GM21360 (cell line): ENCODE results near the gene AHDC1.

Experiments used
- ATAC-seq: cut with Tn5 transposase; IDR thresholded peaks from one replicate; pipeline ENCODE4 v1.9.1; 2021; ENCODE audit warnings: mild to moderate bottlenecking, moderate library complexity; ENCODE audit not compliant: unreplicated experiment

The AHDC1 gene

DNA sequence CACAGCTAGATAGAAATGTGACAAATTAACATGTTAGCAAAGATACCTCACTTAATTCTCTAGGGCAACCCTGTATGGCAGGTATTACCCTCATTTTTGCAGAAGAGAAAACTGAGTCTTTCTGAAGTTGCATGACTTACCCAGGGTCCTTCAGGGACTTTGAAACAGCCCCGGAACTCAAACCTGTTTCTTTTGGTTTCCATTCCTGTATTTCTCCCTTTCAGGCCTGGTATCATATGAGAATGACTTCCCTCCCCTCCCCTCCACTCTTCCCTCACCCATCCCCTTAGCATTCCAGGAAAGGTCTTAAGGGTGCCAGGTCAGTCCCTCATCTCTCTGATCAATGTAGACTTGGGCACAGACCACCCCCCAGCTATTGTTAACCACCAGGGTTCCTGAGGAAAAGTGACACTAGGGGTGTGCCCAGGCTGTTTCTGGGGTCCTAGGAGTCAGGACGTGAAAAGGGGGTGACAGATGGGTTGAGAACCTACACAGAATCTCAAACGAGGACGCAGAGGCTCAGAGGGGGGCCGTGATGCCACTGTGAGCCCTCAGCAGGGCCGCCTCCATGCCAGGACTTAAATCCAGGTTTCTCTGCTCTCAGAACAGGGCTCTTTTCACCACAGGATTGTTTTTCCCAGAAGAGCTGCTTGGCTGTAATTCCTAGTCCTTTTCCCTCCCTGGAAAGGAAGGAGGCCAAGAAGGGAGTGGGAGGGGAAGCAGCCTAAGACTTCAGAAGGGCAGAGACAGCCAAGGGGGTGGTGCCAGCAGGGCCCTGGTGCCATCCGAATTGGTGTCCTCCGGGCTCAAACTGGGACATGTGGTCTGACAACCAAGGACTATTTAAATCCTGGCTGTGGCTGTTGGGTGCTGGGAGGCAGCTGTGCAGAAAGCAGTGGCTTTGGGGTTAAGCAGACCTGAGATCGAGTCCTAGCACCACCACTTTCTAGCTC lies 111.9 kb downstream of the AHDC1 start:
- ATAC-seq: no peak

GRCh38 chr1:27489973-27490741 lies 113.8 kb downstream of the AHDC1 start, which contains the start of gene WASF2:
Gene WASF2 (minus strand): TSS chr1:27490167. CDS start chr1:27428890, 61,277 bp downstream.
- ATAC-seq: peak; percentile 67

DNA sequence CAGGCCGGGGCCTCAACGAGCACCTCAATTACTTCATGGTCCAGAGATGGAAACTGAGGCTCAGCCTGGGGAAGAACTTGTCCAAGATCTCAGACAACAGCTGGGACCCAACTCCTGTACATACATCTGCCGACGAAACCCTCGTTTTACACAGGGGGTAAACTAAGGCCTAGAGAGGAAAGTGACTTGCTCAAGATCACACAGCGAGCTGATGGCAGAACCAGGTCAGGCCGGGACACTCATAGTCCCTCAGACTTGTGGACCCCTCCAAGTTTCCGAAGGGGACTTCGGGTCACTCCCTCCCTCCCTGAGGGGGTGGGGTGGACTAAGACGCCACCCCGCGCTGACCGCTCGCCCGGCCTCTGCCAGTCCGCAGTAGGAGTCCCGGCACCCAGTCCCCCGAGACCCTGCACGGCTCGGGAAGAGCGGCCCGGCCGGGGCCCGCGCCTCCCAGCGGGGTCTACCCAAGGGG lies 114.4 kb downstream of the AHDC1 start:
- peak; percentile 22 for ATAC-seq

- no peak for ATAC-seq
Measured at GRCh38 chr1:27487966-27488884, 115.7 kb downstream of the AHDC1 start.

DNA sequence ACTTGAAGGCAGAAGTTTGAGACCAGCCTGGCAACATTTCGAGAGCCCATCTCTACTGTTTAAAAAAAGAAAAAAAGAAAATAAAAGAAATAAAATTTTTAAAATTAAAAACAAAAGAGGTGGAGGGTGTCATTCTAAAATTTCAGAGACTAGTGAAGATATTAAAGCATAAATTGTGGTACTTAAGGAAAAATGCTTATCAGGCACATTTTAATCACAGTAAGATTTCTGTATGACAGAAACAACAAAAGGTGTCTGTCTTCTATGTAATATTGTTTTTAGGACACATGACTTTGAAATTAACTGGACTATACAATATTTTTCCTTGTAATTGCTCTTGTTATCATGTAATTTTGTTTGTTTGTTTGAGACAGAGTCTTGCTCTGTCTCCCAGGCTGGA lies 118.6 kb downstream of the AHDC1 start:
- ATAC-seq: no peak
